DMS153 (cell line): ENCODE results near the gene MRNIP.

Experiments used
- DNase-seq: peaks from one replicate; lab custom pipeline; 2025; lab: John Stamatoyannopoulos, UW

MRNIP gene

DNA sequence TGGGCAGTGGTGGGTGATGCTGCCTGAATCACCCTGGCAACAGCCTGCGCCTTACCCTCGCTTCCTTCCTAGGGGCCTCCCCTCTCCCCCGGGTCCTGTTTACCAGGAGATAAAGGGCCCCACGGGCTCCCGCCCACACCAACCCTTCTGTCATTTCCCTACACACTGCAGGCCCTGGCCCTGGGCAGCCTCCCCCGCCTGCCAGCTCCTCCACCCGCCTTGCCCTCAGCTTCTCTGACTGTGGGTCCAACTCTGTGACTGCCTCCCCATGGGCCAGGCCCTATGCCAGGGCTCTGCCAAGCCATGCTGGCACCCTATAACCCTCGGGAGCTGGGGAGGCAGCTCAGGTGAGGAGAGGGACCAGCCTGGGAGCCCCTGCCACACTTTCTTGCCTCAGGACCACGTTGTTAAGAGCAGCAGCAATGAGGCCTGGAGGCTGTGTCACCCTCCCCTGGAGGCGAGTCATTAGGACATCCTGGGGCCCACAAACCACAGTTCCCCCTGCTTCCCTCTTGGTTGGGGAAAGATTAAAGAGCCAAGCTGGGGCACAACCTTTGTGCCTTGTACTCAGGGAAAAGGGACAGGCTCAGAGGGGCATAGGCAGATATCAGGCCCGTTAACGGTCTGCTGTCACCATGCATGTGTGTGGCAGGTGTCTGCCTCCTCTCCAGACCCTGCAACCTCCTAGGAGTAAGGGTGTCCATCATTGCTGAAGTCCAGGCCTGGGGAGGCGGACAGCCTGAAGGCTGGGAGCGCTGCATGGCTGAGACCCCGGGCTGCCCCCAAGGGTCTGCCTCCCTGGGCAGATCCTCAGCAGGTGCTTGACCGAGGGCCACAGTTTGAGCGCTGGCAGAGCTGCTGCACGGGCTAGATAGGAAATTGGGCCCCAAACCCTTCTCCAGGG, 54.7 kb downstream of the MRNIP start:
- no peak for DNase-seq

DNA sequence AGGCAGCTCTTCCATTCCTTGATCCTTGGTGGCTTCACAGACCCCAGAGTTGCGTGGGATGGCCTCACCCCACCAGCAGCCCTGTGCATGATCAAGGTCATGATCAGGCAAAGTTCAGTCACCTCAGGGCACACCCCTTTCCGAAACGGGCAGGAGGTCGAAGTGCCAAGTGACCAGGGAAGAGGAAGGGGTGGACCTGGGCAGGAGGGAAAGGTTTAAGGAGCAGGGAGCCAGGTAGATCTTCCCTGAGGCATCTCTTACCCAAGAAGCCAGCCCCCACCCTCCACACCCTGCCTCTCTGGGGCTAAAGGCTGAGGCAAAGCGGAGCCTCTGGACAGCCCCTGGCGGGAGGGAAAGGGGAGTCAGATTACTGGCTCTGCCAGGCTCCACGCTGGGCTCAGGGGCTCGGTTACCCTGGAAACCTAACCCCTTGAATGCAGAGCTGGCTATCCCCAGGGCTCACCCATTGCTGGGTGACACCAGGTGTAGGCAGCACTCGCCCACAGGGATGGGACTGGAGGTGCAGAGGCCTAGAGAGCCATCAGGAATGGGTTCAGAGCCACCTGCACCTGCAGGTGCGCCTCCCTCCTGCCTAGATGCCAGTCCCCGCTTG, 55.6 kb downstream of the MRNIP start:
- peak; percentile 14 for DNase-seq

DNA sequence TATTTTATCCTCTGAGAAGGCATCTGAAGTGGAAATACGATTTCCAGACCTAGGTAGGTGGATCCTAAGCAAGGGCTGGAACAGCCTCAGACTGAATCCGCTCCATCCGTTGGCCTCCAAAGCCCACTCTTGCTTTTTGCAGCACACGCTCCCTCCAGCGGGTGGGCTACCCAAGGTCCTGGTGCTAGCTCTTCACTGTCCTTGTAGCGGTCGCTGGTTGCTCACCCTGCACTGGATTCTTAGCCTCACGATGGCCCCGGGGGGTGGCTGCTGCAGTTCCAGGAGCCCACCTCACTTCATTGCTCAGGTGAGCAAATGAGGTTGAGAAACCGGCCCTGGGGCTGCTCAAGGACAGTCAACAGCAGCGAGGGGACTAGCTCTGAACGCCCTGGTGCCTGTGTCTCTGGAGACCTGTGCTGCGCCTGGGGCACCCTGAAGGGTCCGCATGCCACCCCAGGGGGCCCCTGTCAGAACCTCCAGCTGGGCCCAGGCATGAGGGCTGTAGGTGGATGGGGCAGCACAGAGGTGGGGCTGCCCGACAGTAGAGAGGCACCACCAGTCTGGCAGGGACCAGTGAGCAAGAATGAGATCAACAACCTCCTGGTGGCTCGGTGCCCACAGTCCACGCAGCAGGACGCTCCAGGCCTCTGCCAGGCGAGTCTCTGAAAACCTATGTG, 56.3 kb downstream of the MRNIP start:
- DNase-seq, result no peak

DNA sequence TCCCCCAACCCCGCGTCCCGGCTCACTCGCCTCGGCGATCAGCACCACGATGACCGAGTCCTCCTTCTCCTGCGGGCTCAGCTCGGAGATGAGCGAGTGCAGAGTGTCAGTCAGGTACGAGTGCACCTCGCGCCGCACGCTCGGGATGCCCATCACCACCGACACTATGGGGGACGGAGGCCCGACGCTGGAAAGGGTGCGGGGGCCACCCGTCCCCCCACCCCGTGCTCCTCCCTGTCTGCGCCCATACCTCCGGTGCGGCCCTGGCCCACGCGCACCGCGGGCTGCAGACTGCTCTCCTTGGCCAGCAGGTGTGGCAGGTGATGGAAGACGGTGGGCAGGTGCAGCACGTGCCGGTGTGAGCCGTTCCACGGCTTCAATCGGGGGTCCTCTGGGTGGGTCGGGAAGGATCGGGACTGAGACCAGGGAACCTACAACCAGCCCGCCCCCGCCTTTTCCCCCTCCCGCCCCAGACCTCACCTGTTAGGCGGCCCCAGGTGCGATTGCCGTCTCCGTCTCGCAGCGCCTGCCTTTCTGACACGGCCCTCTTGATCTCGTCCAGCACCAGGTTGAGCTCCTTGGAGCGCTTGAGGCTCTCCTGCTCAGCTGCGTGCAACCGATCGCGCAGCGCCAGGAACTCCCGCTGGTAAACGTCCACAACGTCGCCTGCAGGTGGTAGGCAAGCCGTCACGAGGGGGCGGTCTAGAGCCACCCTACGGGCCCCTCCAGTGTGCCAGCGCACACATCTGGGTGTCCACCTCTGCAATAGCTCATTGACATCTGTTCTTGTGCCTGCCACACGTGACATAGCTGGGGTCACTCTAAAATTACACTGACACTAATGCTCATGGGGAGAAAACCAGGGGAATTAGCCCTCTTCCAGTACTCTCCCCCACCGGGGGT, 57.1 kb downstream of the MRNIP start:
- DNase-seq, result no peak

DNA sequence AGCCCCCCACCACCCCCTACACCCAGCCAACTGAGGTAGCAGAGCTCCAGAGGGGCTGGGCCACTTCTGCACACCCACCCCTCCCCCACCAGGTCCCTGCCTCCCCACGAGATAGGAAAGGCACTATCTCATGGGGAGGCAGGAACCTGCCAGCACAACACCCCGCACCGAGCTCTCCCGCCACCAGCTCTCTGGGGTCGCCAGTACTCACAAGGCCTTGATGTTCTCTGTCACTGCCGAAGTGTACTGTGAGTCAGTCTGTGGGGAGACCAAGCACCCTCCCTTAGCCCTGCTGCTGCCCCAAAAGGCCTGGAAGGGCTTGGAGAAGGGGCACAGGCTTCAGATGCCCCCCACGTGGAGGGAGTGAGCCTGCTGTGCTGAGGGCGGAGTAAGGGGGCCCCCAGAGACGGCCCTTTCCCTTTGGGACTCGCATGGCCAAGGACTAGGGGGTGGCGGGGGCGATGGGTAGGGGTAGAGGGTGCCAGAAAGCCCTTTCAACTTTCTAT, 57.9 kb downstream of the MRNIP start:
- DNase-seq, result no peak

DNA sequence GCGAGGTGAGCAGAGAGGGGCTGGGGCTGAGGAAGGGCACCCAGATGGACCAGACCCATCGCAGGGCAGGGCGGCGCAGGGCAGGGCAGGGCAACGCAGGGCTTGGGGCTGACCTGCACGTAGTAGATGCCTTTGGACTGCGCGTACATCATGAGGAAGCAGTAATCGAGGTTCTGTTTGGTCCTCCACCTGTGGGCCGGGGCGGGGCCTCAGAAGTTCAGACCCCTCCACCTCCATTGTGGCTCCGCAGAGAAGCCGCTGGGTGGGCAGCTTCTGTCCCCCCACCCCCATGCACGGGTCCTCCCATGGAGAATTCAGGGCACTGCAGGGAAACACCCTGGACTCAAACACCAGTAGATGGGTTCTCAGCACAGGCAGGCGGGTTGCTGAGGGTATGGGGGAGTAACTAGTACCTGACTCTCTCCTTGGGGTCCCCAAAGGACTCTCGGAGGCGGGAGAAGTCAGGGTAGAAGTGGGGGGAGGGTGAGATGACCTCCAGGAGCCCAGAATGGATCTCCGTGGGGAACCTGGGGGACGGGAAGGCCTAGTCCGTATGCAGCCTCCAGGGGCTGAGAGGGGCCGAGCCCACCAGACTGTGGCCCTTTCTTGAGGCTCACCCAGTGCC, 58.4 kb downstream of the MRNIP start:
- no peak for DNase-seq

DNA sequence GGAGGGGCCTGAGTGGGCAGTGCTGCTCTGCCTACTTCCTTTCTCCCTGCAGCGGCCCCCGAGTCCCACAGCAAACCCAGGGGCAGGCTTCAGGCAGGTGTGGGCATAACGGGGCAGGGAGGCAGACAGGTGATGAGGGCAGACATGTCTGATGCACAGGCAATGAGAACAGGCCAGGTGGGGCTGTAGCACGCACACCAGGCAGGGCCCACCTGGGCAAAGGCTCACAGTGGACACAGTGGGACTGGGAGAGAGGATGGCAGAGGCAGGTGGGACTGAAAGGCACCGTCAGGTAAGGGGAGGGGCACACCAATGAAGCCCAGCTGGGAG, 59.0 kb downstream of the MRNIP start:
- DNase-seq, result no peak

DNA sequence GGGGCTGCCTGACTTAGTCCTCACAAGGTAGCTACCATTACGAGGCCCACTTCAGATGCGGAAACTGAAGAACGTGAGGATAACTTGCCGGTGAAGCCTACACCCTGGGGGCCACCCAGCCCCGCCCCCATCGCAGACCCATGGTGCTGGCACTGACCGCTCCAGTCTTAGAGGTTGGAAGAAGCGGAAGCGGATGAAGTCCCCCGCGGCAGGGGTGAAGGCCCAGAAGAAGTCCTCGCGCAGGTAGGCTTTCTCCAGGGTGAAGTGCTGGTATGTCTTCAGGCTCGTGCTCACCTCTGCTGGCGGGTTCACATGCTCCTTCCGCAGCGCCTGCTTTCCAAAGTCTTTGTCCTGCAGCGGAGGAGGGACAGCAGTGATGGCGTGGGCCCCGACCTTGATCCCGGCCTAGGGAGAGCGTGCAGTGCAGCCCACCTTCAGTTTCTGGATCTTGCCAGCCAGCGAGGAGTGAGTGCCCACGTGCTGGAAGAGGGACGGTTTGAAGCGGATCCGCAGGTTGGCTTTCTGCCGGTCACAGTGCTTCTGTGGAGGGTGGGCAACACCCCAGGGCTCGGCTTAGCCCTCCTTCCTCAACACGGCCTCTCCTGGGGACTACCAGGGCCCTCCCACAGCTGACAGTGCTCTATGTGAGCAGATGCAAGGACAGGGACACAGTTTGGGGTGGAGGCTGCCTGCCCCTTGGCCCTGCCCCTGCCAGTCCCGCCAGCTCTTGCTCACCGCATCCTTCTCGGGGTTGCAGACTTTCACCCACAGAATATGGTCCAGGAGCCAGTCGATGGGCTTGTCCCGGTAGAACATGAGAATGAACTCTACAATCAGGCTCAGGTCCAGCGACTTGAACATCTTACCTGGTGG, 59.6 kb downstream of the MRNIP start:
- DNase-seq, result no peak

DNA sequence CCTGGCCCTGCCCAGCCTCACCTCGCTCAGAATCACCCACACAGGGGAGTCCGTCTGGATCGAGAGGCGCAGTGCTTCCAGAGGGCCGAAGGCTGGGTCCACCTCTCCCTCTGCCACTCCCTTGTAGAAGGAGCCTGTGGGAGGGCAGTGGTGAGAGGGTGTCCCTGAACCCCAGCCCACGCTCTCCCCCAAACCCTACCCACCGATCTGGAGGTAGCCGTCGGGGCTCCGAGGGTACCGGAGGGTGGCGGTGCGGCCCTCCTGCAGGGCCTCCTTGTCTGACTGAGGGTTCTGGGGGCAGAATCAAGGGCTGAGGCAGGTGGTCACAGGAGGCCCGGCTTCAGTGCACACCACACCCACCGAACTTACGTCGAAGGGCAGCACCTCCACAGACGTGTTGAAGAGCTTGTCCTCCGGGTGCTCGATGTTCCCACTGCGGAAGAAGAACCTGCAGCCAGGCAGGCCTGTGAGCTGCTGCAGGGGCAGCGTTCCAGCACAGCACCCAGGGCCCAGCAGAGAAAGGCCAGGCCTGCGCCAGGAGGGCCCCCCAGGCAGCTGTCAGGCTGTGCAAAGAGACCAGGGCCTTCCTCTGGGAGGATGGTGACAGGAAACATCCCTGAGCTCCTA, 60.4 kb downstream of the MRNIP start:
- no peak for DNase-seq

DNA sequence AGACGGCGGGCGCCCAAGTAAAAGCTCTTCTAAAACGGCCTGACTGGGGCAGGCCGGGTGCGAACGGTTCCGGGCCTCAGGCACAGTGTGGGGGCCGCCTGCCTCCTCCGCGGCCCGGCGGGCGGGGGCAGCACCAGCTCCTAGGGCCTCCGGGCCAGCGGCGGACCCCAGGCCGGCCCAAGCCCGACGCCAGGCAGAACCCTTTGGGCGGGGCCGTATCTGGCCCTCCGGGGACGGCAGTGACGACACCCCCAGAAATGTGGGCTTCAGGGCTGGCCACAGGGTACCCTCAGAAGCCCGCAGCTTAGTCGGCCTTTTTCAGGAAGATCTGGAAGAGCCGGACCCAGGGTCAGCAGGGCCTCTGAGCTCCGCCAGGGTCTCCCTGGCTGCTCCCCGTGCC, 60.9 kb downstream of the MRNIP start:
- DNase-seq, result no peak

DNA sequence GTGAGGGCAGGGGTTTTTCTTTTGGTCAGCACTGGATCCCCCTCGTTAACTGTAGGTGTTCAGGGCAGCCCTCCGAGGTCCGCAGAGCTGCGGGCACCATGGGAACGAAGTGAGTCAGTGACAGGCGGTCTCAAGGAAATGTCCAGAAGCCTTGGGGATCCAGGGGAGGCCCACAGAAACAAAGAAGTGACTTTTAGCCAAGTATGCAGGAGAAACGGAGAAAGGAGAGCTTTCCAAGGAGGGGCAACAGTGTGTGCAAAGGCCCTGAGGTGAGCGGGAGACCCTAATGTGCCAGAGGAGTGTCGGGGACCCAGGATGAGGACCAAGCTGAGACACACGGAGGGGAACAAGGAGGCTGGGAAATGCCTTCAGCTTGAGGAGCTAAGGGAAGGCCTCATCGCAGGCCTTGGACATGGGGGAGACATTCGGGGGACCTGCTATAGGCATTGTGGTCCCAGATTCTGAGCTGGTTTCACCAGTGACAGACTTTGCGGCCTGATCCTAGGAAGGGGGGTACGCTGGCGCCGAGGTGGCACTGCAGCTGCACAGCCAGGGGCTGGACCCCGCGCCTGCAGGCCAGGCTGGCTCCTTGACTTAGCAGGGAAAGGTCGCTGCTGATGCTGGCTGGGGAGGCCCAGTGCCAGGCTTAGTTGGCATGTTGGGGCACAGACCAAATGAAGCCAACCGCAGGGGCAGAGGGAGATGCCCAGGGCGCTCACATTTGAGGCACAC, 61.6 kb downstream of the MRNIP start:
- DNase-seq, result no peak

DNA sequence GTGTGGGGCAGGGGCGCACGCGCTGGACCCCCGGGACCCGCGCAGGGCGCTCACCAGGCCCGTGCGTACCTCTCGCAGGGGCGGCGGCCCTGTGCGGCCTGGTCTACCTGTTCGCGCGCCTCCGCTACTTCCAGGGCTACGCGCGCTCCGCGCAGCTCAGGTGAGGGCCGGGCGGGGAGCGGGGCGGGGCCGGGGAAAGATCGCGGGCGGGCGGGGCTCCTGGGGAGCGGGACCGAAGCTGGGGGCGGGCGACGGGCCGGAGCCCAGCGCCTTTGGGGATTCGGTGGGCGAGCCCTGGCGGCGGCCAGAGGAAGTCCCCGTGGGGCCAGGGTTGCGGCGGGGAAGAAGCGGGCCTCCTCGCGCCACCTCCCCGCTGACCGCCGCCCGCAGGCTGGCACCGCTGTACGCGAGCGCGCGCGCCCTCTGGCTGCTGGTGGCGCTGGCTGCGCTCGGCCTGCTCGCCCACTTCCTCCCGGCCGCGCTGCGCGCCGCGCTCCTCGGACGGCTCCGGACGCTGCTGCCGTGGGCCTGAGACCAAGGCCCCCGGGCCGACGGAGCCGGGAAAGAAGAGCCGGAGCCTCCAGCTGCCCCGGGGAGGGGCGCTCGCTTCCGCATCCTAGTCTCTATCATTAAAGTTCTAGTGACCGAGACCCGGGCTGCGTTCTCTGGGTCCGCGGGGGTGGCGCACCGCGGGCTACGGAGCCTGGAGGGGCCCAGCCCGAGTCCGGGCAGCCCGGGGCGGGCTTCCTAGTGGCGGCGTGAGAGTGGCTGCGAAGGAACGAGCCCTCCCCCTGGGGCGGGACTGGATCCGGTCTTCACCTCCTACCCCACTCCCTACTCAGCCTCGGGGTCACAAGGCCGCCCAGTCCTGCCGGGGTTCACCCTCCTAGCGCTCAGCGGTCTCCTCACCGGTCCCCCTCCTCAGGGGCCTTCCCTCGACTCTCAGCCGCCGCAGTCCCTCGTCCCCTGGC, 62.5 kb downstream of the MRNIP start:
- peak; percentile 45 for DNase-seq

DNA sequence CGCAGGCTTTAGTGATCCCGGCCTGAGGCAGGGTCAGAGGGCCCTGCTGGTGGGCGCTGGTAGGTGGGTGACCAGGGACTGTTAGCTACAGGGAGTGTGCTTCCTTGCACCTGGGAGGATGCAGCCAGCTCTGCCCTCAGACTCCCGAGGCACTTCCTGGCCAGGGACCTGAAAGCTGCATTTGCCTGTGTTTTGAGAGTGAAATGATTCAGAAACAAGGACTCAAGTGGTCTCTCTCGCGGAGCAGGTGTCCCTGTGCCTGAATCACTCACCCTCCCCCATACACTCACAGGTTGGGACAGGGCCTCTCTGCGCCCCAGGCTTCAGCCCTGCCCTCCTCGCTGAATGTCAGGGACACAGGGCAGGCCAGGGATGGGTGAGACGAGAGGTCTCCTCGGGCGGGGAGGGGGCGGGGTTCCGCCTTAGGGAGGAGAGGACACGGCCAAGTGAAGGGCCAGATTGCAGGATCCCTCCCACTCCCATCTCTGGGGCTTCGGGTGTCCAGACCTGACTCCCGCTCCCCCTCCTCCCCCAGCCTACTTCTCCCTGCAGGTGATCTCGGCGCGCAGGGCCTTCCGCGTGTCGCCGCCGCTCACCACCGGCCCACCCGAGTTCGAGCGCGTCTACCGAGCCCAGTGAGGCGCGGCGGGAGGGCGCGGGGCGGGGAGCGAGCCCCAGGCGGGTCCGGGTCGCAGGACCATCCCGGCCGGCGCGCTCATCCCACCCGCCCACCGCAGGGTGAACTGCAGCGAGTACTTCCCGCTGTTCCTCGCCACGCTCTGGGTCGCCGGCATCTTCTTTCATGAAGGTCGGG, 63.4 kb downstream of the MRNIP start:
- DNase-seq, result peak; percentile 37

DNA sequence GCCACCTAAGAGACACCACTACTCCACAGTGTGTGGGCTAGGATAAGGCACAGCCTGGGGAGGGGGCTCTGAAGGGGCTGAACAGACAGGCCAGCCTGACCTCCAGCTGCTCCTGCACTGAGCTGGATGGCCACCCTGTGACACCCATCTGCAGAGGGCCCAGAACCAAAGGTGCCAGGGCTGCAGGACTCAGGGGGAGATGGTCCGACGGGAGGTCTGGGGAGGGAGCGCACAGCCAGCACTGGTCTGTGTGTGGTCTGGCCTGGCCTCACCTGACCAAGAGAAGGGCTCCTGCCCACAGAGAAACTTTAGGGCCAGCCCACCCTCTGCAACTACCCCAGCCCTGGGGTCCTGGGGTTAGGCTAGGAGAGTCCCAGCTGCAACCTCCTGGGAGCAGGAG, 64.0 kb downstream of the MRNIP start:
- no peak for DNase-seq

DNA sequence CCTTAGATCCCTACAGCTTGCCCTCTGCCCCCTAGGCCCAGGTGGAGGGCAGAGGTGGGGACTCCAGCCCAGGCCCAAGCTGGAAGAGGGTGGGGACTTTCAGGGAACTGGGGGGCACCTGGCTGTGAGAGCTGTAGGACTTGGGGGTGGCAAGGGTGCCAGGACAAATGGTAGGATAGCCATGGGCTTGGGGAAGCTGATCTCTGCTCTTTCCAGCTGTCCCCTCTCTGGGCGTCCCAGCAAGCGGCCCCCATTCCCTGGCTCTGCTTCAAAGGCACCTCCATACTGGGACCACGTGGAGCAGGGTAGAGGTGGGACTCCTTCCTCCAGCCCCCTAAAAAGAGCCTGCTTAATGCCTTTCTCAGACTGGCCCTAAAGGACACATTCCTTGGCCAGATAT, 64.4 kb downstream of the MRNIP start:
- no peak for DNase-seq

DNA sequence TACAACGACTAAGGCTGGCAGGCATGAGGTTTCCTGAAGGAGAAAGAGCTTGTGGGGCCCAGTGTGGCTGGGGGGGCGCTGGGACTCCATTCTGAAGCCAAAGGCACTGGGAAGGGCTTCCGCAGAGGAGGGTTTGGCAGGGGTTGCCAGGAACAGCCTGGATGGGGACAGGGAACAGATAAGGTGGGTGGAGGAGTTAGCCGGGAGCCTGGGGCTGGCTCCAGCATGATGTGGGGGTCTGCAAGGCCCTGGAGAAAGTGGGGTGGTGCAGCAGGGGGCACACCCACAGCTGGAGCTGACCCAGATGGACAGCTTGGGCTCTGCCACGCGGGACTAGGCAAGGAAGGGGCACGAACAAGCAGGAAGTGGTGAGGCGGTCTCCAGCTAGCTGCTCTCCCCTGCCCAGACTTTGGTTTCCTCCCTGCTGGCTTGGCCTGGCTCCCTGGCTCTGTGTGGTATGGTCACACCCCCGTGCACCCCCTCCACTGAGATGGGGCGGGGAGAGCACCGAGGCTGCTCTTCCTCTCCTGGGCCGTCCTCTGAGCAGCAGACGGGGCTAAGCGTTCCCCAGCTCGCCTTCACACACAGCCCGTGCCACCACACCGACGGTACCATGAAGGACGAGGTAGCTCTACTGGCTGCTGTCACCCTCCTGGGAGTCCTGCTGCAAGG, 65.0 kb downstream of the MRNIP start, which contains the start of gene LTC4S:
LTC4S (plus strand) TSS at position 519 of the 672 bp plus-strand sequence; CDS start at position 614, 95 bp downstream.
- DNase-seq, result no peak
